Muscle layer of duodenum (tissue), 2 donors: ENCODE measurements around the gene OR8H3.
A peak's percentile ranks its signal among the peaks of the same experiment; 100 is the strongest.
"Not testable (repeated sequence)": the region's sequence is repeated elsewhere in the genome, so short reads cannot be mapped to it uniquely, and the experiment has no call there.

Source experiments
- H3K27ac ChIP-seq: one replicate; pipeline ENCODE4 v1.7.0; 2013; ENCODE audit warnings: mild to moderate bottlenecking, low read length
- H3K27me3 ChIP-seq: one replicate; pipeline ENCODE4 v1.7.0; 2013; ENCODE audit warnings: low read depth, mild to moderate bottlenecking, control low read depth, low read length
- H3K36me3 ChIP-seq, 2 donors: one replicate each; pipeline ENCODE4 v1.7.0; 2013; ENCODE audit warnings: low read length in 2 of 2, control low read depth in 1 of 2, mild to moderate bottlenecking in 1 of 2; ENCODE audit not compliant: insufficient read depth in 2 of 2, control insufficient read depth in 1 of 2
- H3K4me1 ChIP-seq, 2 donors: one replicate each; pipeline ENCODE4 v1.7.0; 2013; ENCODE audit warnings: low read length in 2 of 2, mild to moderate bottlenecking in 2 of 2, control low read depth in 1 of 2, moderate library complexity in 1 of 2; ENCODE audit not compliant: insufficient read depth in 2 of 2, control insufficient read depth in 1 of 2
- H3K4me3 ChIP-seq, 2 donors: one replicate each; pipeline ENCODE4 v1.7.0; 2013; ENCODE audit warnings: low read length in 2 of 2, low read depth in 1 of 2, mild to moderate bottlenecking in 1 of 2
- H3K9me3 ChIP-seq, 2 donors: one replicate each; pipeline ENCODE4 v1.7.0; 2013; ENCODE audit warnings: low read length in 2 of 2, control low read depth in 1 of 2, mild to moderate bottlenecking in 1 of 2; ENCODE audit not compliant: control insufficient read depth in 1 of 2
- donor health status: healthy.

Gene OR8H3, protein sequence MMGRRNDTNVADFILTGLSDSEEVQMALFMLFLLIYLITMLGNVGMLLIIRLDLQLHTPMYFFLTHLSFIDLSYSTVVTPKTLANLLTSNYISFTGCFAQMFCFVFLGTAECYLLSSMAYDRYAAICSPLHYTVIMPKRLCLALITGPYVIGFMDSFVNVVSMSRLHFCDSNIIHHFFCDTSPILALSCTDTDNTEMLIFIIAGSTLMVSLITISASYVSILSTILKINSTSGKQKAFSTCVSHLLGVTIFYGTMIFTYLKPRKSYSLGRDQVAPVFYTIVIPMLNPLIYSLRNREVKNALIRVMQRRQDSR

DNA sequence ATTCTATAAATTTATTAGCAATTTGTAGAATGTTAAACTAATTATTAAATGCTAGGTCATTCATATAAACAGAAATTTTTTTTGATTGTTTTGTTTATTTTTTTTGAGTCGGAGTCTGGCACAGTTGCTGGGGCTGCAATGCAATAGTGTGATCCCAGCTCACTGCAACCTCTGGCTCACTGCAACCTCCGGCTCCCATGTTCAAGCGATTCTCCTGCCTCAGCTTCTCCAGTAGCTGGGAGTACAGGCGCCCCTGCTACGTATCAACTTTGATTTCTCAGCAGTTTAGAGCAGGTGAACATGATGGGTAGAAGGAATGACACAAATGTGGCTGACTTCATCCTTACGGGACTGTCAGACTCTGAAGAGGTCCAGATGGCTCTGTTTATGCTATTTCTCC lies at the start of gene OR8H3:
Gene OR8H3 (plus strand): TSS at position 301 of the 400 bp plus-strand sequence. CDS start 0 bp downstream, at position 301.
- Histone ChIP-seq H3K27ac (no peak within 1 kb of the TSS), H3K36me3 (no peaks in the 10 kb centered on the region), H3K27me3 (no peaks in the 10 kb centered on the region), H3K9me3 (peaks cover 0 to under 1% of the 10 kb centered on the region in 2 donors), H3K4me3 (no peak within 1 kb of the TSS), H3K4me1 (no peaks in the 10 kb centered on the region)

GRCh38 chr11:56089697-56090096 lies 32.5 kb upstream of the OR8H3 start:
- H3K4me1 ChIP-seq, result no peaks in the 10 kb centered on the region
- H3K36me3 ChIP-seq, result no peaks in the 10 kb centered on the region
- no peaks in the 10 kb centered on the region for H3K27me3 ChIP-seq

DNA sequence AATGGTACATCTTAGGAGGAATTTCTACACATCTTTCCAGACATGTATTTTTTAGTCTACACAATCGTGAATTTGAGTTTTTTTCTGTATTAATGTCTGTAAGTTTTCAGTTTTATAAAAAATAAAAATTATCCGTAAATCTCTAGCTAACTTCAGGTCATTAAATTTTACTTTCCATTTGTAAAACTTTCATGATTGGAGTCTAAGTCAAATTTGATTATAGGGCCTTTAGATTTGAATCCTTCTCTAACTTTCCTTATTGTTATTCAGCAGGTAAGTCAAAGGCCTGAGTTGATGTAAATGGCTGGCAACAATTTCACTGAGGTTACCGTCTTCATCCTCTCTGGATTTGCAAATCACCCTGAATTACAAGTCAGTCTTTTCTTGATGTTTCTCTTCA lies 29.2 kb upstream of the OR8H3 start, which contains the start of gene OR8I2:
Gene OR8I2 (plus strand): TSS at position 301 of the 400 bp plus-strand sequence. CDS start 0 bp downstream, at position 301.
- Histone ChIP-seq H3K9me3 (no peaks in the 10 kb centered on the region), H3K36me3 (no peaks in the 10 kb centered on the region), H3K4me3 (no peak within 1 kb of the TSS), H3K27me3 (no peaks in the 10 kb centered on the region), H3K4me1 (no peaks in the 10 kb centered on the region), H3K27ac (no peak within 1 kb of the TSS)

More at GRCh38 chr11:56089697-56090096, 32.5 kb upstream of the OR8H3 start:
- Histone ChIP-seq H3K27ac (no peak overlapping the region), H3K9me3 (no peaks in the 10 kb centered on the region), H3K4me3 (no peak overlapping the region)

DNA sequence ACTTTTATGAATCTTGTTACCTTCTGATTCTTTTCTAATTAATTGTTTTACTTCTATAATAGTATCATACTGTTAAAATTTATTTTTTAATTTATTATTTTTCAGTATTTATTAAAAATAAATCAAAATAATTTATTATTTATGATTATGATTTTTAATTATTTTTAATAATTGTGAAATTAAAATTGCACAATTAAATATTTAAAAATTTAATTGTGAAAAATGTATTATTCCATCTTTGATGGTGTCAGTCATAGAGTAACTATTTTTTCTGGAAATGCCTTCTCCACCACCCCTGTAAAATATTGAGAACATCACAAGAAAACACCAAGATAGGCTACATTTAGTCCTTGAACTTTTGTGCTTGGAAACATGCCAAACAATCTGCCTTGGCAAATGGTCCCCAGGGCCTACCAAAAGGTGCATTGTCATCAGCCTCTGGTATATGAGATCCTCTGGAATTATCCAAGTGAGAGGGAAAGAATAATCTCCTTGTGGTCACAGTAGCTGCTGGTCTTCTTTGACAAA lies 18.9 kb upstream of the OR8H3 start, which contains the start of gene OR8H2:
Gene OR8H2 (plus strand): TSS at position 478 of the 528 bp plus-strand sequence. CDS start 1,356 bp downstream, outside the sequence.
- H3K36me3 ChIP-seq, result no peaks in the 10 kb centered on the region
- no peak within 1 kb of the TSS for H3K4me3 ChIP-seq
- H3K9me3 ChIP-seq, result no peaks in the 10 kb centered on the region
- H3K4me1 ChIP-seq, result no peaks in the 10 kb centered on the region
- no peak within 1 kb of the TSS for H3K27ac ChIP-seq
- H3K27me3 ChIP-seq, result no peaks in the 10 kb centered on the region

DNA sequence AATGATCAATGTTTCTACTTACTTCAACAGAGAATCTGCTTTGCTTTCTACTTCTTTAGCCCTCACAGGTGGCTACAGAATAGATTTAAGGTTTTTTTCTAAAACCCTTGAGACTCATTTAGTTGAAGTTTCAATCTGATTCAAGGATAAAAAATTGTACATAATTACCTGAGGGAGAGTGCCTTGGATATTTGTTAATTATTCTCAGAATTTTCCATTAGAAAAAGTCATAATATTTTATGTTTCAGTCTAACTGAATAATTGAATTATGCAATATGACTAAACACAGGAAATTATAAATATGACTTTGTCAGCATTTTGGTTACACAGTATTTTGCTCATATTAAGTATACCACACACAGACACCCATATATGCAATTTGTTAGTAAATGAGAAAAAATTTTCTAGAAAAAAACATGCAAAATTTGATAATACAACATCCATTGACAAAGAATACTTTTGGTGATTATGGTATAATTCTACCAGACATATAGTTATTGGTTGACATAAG lies 18.0 kb downstream of the OR8H3 start, which contains the start of gene OR8J3:
Gene OR8J3 (minus strand): TSS at position 51 of the 511 bp plus-strand sequence. CDS start 2,483 bp downstream, outside the sequence.
- H3K27ac ChIP-seq, result no peak within 1 kb of the TSS
- H3K36me3 ChIP-seq, result no peaks in the 10 kb centered on the region
- peaks cover 0 to 5% of the 10 kb centered on the region in 2 donors for H3K9me3 ChIP-seq
- no peaks in the 10 kb centered on the region for H3K4me1 ChIP-seq
- no peaks in the 10 kb centered on the region for H3K27me3 ChIP-seq
- no peak within 1 kb of the TSS for H3K4me3 ChIP-seq

- H3K4me1 ChIP-seq, H3K27me3 ChIP-seq, H3K9me3 ChIP-seq, H3K36me3 ChIP-seq, H3K27ac ChIP-seq, H3K4me3 ChIP-seq: not testable (repeated sequence)
These were observed 21.5 kb downstream of the OR8H3 start for GRCh38 chr11:56143681-56144080.

DNA sequence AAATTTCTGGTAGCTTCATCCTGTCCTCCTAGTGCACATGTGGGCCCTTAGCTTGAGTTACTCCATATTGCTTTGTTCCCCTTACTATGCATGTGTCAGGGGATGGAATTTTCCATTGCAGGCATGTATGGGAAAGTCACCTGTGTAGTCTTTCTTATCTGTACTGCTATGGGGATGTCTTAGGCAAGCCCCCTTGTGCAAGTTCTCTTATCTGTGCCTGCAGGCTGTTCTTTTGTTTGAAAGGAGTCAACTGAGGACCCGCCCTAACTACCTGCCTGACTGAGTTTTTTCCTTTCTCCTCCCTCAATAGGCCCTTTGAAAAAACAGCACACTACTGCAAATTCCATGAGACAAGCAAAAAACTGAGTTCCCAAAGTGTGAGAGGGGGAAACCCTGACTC lies 29.2 kb downstream of the OR8H3 start:
- Histone ChIP-seq H3K36me3 (no peaks in the 10 kb centered on the region), H3K4me1 (no peaks in the 10 kb centered on the region), H3K4me3 (no peak overlapping the region), H3K27me3 (no peaks in the 10 kb centered on the region), H3K27ac (no peak overlapping the region), H3K9me3 (peaks cover 0 to 17% of the 10 kb centered on the region in 2 donors)

DNA sequence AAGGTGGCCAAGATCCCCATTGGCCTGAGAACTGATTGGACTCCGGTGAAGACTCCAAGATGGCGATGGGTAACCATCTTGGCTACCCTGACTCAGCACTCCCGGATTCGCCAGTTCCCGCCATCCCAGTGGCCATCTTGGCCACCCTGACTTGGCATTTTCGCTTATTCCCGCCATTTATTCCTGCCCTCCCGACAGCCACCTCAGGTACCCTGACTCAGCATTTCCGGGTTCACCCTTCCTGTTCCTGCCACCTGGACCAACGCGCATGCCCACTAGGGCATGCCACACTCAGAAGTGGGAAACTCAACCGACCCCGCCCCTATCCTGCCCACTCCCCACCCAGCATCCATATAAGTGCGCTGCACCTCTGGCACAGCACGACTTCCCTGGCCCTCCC lies 30.2 kb downstream of the OR8H3 start:
- no peaks in the 10 kb centered on the region for H3K4me1 ChIP-seq
- H3K27ac ChIP-seq, result no peak overlapping the region
- H3K36me3 ChIP-seq, result no peaks in the 10 kb centered on the region
- H3K9me3 ChIP-seq, result peaks cover 0 to 17% of the 10 kb centered on the region in 2 donors
- H3K4me3 ChIP-seq, result peak overlapping the region in 1 of 2 donors; percentile 2
- H3K27me3 ChIP-seq, result no peaks in the 10 kb centered on the region

DNA sequence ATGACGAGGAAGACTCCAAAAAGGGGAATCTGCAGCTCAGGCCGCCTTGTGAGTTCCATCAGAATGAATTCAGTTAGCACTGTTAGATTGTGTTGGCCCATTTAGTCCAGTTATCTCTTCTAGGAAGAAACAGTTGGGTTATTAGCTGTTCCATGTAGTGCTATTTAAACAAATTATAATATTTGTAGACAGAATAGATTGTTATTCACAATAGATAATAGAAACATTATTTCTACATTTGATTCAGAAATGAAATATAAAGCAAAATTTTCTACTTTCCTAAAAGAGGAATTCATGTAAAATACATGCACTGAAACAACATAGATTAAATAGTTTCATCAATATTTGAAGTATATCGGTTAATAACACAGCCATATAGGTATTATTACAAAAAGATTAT lies 38.0 kb downstream of the OR8H3 start, which contains the start of gene OR8K5:
Gene OR8K5 (minus strand): TSS at position 101 of the 400 bp plus-strand sequence. CDS start 0 bp downstream, at position 101.
- no peaks in the 10 kb centered on the region for H3K36me3 ChIP-seq
- H3K9me3 ChIP-seq, result peaks cover 0 to 6% of the 10 kb centered on the region in 2 donors
- no peak within 1 kb of the TSS for H3K27ac ChIP-seq
- H3K4me3 ChIP-seq, result no peak within 1 kb of the TSS
- no peaks in the 10 kb centered on the region for H3K4me1 ChIP-seq
- no peaks in the 10 kb centered on the region for H3K27me3 ChIP-seq

GRCh38 chr11:56163804-56164203 lies 41.6 kb downstream of the OR8H3 start:
- Histone ChIP-seq H3K27me3 (no peaks in the 10 kb centered on the region), H3K4me1 (no peaks in the 10 kb centered on the region), H3K9me3 (no peaks in the 10 kb centered on the region), H3K36me3 (no peaks in the 10 kb centered on the region), H3K4me3 (no peak overlapping the region), H3K27ac (no peak overlapping the region)

DNA sequence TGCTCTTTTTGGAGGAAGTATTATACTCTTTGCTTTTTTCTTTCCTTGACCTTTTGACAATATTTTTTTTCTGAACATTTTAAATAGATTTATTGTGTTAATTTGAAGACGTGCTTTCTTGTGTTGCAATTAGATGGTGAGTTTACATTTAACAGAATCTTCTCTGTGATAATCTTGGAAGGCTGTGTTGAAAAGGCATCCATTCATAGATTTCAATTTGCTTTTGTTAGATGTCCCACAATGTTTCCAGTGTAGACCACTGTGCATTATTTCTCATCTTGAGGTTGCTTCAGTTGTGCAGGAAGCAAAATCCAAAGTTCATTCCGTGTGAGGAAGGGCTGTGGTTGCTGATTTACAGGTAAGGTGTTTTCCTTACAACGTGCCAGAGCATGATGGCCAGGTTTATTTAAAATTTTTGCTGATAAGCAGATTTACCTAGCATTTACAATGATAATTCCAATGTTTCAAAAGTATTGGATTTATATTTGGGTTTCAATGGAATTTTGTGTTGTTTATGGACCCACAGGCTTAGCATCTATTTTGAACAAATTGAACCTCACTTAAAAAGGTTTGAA lies 50.2 kb downstream of the OR8H3 start:
- H3K27me3 ChIP-seq, result no peaks in the 10 kb centered on the region

More for the DNA sequence above, 50.2 kb downstream of the OR8H3 start:
- Histone ChIP-seq H3K4me3 (no peak overlapping the region), H3K9me3 (no peaks in the 10 kb centered on the region), H3K27ac (no peak overlapping the region), H3K4me1 (no peaks in the 10 kb centered on the region), H3K36me3 (no peaks in the 10 kb centered on the region)
